ENCODE measurements around the gene SHF. TPM values are rescaled to one million over a fixed set of nuclear protein-coding genes. Genes with fewer than 3 reads are reported as not detected.
A peak's percentile ranks its signal among the peaks of the same experiment; 100 is the strongest.
"Not testable (repeated sequence)": the region's sequence is repeated elsewhere in the genome, so short reads cannot be mapped to it uniquely, and the experiment has no call there.

SHF gene
- total RNA-seq, 1 donor from 2014 or later = 32.2 TPM

- H3K4me3 ChIP-seq = no peak overlapping the region
Observed at GRCh38 chr15:45137703-45138102, 50.1 kb downstream of the SHF start.

GRCh38 chr15:45136378-45136764 is 51.4 kb downstream of the SHF start:
- H3K4me2 ChIP-seq = peak overlapping the region; percentile 15
- Mint-ChIP-seq H3K36me3 (peaks cover 2% of the 10 kb centered on the region), H3K4me3 (no peak overlapping the region)

More at GRCh38 chr15:45137703-45138102, 50.1 kb downstream of the SHF start:
- peaks cover 48% of the 10 kb centered on the region for H3K27me3 ChIP-seq
- H3K9ac ChIP-seq = no peak overlapping the region
- no peaks in the 10 kb centered on the region for H4K20me1 ChIP-seq (ENCODE audit: low read depth)
- no peak overlapping the region for H2AFZ ChIP-seq (replicated peaks)
- H3K27ac ChIP-seq = no peak overlapping the region
- no peak overlapping the region for H3K4me2 ChIP-seq
- Mint-ChIP-seq H3K4me1 (peaks cover 4% of the 10 kb centered on the region), H3K36me3 (peaks cover 2% of the 10 kb centered on the region), H3K9me3 (peaks cover 4% of the 10 kb centered on the region), H3K4me3 (peak overlapping the region; percentile 59), H3K27me3 (ENCODE audit: insufficient read depth, low read depth) (peaks cover 33% of the 10 kb centered on the region), H3K27ac (no peak overlapping the region)
- no peaks in the 10 kb centered on the region for H3K4me1 ChIP-seq
- no peak for TF ChIP-seq EZH2phosphoT487 (IDR thresholded peaks at IDR 0.05)
- no peak for TF ChIP-seq EZH2 (IDR thresholded peaks at IDR 0.05)
- no peak for TF ChIP-seq CTCF (IDR thresholded peaks at IDR 0.05)
- H3F3A ChIP-seq (ENCODE audit: low read depth) = no peaks in the 10 kb centered on the region
- no peak for DNase-seq (ENCODE audit: low spot score)
- no peaks in the 10 kb centered on the region for H3K36me3 ChIP-seq
- no peaks in the 10 kb centered on the region for H3K79me2 ChIP-seq (ENCODE audit: low read depth)
- no peaks in the 10 kb centered on the region for H3K9me3 ChIP-seq (ENCODE audit: low read depth)

GRCh38 chr15:45135705-45136377 is 51.9 kb downstream of the SHF start:
- not testable (repeated sequence) for H3K4me1 Mint-ChIP-seq; DNase-seq (ENCODE audit: low spot score); H3K36me3 Mint-ChIP-seq; H3F3A ChIP-seq (ENCODE audit: low read depth); H3K4me3 ChIP-seq; H3K4me1 ChIP-seq; H3K79me2 ChIP-seq (ENCODE audit: low read depth); H3K27ac ChIP-seq; H3K9ac ChIP-seq; H4K20me1 ChIP-seq (ENCODE audit: low read depth); H3K36me3 ChIP-seq; H3K27ac Mint-ChIP-seq; H3K4me3 Mint-ChIP-seq; H3K9me3 Mint-ChIP-seq; H2AFZ ChIP-seq (replicated peaks); H3K9me3 ChIP-seq (ENCODE audit: low read depth)
- H3K27me3 Mint-ChIP-seq (ENCODE audit: insufficient read depth, low read depth) = peaks cover 43% of the 10 kb centered on the region
- peak overlapping the region; percentile 15 for H3K4me2 ChIP-seq
- peaks cover 67% of the 10 kb centered on the region for H3K27me3 ChIP-seq
- peak; percentile 69 for TF ChIP-seq EZH2phosphoT487 (IDR thresholded peaks at IDR 0.05)
- TF ChIP-seq EZH2 (IDR thresholded peaks at IDR 0.05) = peak; percentile 82

More at GRCh38 chr15:45136378-45136764, 51.4 kb downstream of the SHF start:
- Histone ChIP-seq H3K36me3 (no peaks in the 10 kb centered on the region), H4K20me1 (ENCODE audit: low read depth) (no peaks in the 10 kb centered on the region), H3K4me3 (no peak overlapping the region), H2AFZ (replicated peaks) (no peak overlapping the region), H3K79me2 (ENCODE audit: low read depth) (no peaks in the 10 kb centered on the region), H3K4me1 (no peaks in the 10 kb centered on the region), H3F3A (ENCODE audit: low read depth) (no peaks in the 10 kb centered on the region), H3K27me3 (peaks cover 62% of the 10 kb centered on the region), H3K9ac (no peak overlapping the region), H3K27ac (no peak overlapping the region), H3K9me3 (ENCODE audit: low read depth) (no peaks in the 10 kb centered on the region)
- peaks cover 43% of the 10 kb centered on the region for H3K27me3 Mint-ChIP-seq (ENCODE audit: insufficient read depth, low read depth)
- H3K9me3 Mint-ChIP-seq = peaks cover 4% of the 10 kb centered on the region
- no peak for TF ChIP-seq EZH2phosphoT487 (IDR thresholded peaks at IDR 0.05)
- TF ChIP-seq CTCF (IDR thresholded peaks at IDR 0.05) = peak; percentile 50
- TF ChIP-seq EZH2 (IDR thresholded peaks at IDR 0.05) = no peak
- no peak overlapping the region for H3K27ac Mint-ChIP-seq
- peak; percentile 57 for DNase-seq (ENCODE audit: low spot score)
- H3K4me1 Mint-ChIP-seq = peaks cover 4% of the 10 kb centered on the region
